ENCODE data around the gene NCOA5.

Gene NCOA5

GRCh38 chr20:46034039-46034438, 55.7 kb downstream of the NCOA5 start:
- no peak for DNase-seq

GRCh38 chr20:46031701-46032254, 58.0 kb downstream of the NCOA5 start:
- no peak for DNase-seq

- no peak for DNase-seq
These were observed 58.7 kb downstream of the NCOA5 start for GRCh38 chr20:46031014-46031569.

GRCh38 chr20:46030284-46031013, 59.3 kb downstream of the NCOA5 start:
- DNase-seq: no peak

GRCh38 chr20:46028772-46029371, 60.9 kb downstream of the NCOA5 start, which contains the start of gene SLC12A5:
Gene SLC12A5 (plus strand): TSS chr20:46029215. CDS start chr20:46029345, 130 bp downstream.
- no peak for DNase-seq

GRCh38 chr20:46028110-46028509, 61.7 kb downstream of the NCOA5 start:
- DNase-seq: no peak

GRCh38 chr20:46027245-46027853, 62.4 kb downstream of the NCOA5 start:
- DNase-seq: no peak

GRCh38 chr20:46025376-46025783, 64.4 kb downstream of the NCOA5 start:
- no peak for DNase-seq

GRCh38 chr20:46023999-46024398, 65.8 kb downstream of the NCOA5 start:
- DNase-seq: no peak

- DNase-seq: no peak
These were observed 66.6 kb downstream of the NCOA5 start for GRCh38 chr20:46023148-46023484.

- peak; percentile 84 to 85 for DNase-seq
These were observed 67.2 kb downstream of the NCOA5 start for GRCh38 chr20:46022411-46023147.

GRCh38 chr20:46021361-46022359, 68.1 kb downstream of the NCOA5 start:
- peak; percentile 59 to 67 for DNase-seq

GRCh38 chr20:46020555-46020954, 69.2 kb downstream of the NCOA5 start:
- DNase-seq: no peak

- no peak for DNase-seq
These were observed 71.2 kb downstream of the NCOA5 start for GRCh38 chr20:46018611-46019010.

GRCh38 chr20:46018112-46018511, 71.7 kb downstream of the NCOA5 start:
- no peak for DNase-seq

GRCh38 chr20:46017272-46017671, 72.5 kb downstream of the NCOA5 start:
- DNase-seq: no peak

GRCh38 chr20:46014517-46015396, 75.0 kb downstream of the NCOA5 start:
- no peak for DNase-seq

- peak; percentile 74 to 78 for DNase-seq
These were observed 75.8 kb downstream of the NCOA5 start for GRCh38 chr20:46013829-46014516.

- DNase-seq: no peak
These were observed 76.4 kb downstream of the NCOA5 start for GRCh38 chr20:46013322-46013828.

- DNase-seq: no peak
These were observed 76.8 kb downstream of the NCOA5 start for GRCh38 chr20:46012921-46013320.
